ENCODE measurements around the gene KLHL3.

DNA sequence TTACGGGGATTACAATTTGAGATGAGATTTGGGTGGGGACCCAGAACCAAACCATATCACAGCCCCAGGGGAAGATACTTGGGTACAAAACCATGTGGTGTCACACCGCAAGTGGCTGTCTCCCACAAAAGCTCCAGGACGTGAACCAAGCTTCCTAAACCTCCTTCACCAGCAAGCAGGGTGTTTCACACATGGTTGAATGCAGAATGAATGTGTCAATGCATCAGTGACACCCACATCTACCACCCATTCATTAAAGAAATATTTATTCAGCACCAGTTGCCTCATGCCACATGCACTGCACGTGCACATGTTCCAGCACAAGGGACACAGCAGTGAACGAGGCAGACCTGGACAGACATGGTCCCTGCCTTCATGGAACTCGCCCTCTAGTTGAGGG lies 165.8 kb downstream of the KLHL3 start:
- TF ChIP-seq EGR2 (tag by site-specific recombination; IDR thresholded peaks at IDR 0.05; ENCODE audit: low read depth): no peak
- TF ChIP-seq, protein P1, sequence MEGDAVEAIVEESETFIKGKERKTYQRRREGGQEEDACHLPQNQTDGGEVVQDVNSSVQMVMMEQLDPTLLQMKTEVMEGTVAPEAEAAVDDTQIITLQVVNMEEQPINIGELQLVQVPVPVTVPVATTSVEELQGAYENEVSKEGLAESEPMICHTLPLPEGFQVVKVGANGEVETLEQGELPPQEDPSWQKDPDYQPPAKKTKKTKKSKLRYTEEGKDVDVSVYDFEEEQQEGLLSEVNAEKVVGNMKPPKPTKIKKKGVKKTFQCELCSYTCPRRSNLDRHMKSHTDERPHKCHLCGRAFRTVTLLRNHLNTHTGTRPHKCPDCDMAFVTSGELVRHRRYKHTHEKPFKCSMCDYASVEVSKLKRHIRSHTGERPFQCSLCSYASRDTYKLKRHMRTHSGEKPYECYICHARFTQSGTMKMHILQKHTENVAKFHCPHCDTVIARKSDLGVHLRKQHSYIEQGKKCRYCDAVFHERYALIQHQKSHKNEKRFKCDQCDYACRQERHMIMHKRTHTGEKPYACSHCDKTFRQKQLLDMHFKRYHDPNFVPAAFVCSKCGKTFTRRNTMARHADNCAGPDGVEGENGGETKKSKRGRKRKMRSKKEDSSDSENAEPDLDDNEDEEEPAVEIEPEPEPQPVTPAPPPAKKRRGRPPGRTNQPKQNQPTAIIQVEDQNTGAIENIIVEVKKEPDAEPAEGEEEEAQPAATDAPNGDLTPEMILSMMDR (tag by site-specific recombination; IDR thresholded peaks at IDR 0.05): no peak
- no peak for TF ChIP-seq ZNF843 (tag by site-specific recombination; IDR thresholded peaks at IDR 0.05)
- TF ChIP-seq SP2 (tag by site-specific recombination; IDR thresholded peaks at IDR 0.05): no peak
- no peak for TF ChIP-seq ZBTB8A (tag by site-specific recombination; IDR thresholded peaks at IDR 0.05)
- TF ChIP-seq, protein P2, sequence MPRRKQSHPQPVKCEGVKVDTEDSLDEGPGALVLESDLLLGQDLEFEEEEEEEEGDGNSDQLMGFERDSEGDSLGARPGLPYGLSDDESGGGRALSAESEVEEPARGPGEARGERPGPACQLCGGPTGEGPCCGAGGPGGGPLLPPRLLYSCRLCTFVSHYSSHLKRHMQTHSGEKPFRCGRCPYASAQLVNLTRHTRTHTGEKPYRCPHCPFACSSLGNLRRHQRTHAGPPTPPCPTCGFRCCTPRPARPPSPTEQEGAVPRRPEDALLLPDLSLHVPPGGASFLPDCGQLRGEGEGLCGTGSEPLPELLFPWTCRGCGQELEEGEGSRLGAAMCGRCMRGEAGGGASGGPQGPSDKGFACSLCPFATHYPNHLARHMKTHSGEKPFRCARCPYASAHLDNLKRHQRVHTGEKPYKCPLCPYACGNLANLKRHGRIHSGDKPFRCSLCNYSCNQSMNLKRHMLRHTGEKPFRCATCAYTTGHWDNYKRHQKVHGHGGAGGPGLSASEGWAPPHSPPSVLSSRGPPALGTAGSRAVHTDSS (tag by site-specific recombination; IDR thresholded peaks at IDR 0.05): no peak
- TF ChIP-seq SALL2 (tag by site-specific recombination; IDR thresholded peaks at IDR 0.05; ENCODE audit: borderline replicate concordance): no peak
- no peak for TF ChIP-seq ZNF155 (tag by site-specific recombination; IDR thresholded peaks at IDR 0.05)
- TF ChIP-seq ZNF416 (tag by site-specific recombination; IDR thresholded peaks at IDR 0.05): no peak
- TF ChIP-seq, protein P3, sequence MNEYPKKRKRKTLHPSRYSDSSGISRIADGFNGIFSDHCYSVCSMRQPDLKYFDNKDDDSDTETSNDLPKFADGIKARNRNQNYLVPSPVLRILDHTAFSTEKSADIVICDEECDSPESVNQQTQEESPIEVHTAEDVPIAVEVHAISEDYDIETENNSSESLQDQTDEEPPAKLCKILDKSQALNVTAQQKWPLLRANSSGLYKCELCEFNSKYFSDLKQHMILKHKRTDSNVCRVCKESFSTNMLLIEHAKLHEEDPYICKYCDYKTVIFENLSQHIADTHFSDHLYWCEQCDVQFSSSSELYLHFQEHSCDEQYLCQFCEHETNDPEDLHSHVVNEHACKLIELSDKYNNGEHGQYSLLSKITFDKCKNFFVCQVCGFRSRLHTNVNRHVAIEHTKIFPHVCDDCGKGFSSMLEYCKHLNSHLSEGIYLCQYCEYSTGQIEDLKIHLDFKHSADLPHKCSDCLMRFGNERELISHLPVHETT (tag by site-specific recombination; IDR thresholded peaks at IDR 0.05): no peak
- no peak for TF ChIP-seq WT1 (tag by site-specific recombination; IDR thresholded peaks at IDR 0.05)
- TF ChIP-seq MYNN (tag by site-specific recombination; IDR thresholded peaks at IDR 0.05; ENCODE audit: borderline replicate concordance): no peak
- TF ChIP-seq GFI1B (tag by site-specific recombination; IDR thresholded peaks at IDR 0.05): no peak
- TF ChIP-seq KLF10 (tag by site-specific recombination; IDR thresholded peaks at IDR 0.05): no peak
